WTC11 (cell line): Measurements from ENCODE around the gene RHOU. TPM values are rescaled to one million over a fixed set of nuclear protein-coding genes. Genes with fewer than 3 reads are reported as not detected.

Experiments used
- ATAC-seq: fragments of 200-7000 bp; cut with Tn5 transposase; 2 replicates; pipeline ENCODE4 v1.10.0; 2021; ENCODE audit warnings: mild to moderate bottlenecking, moderate library complexity
- CTCF ChIA-PET: fragments of 300-600 bp; sonication (Branson Sonifier 250); formaldehyde crosslinking; loops from one replicate; lab custom pipeline; 2021; ENCODE audit warnings: antibody characterized with exemption; lab: Charles Lee
- POLR2A ChIA-PET: fragments of 350-600 bp; sonication (Branson Sonifier 250); formaldehyde crosslinking; loops from one replicate; lab custom pipeline; 2021; ENCODE audit warnings: antibody characterized with exemption; lab: Charles Lee
- DNase-seq: peaks from one replicate; pipeline ENCODE4 v3.0.0; 2021; ENCODE audit warnings: low spot score
- H3K27ac Mint-ChIP-seq: 2 replicates; pipeline ENCODE4 v1.8.0; 2021; ENCODE audit warnings: mixed read lengths
- H3K27me3 Mint-ChIP-seq: 2 replicates; pipeline ENCODE4 v1.8.0; 2021; ENCODE audit warnings: low read depth, mild to moderate bottlenecking, moderate library complexity, mixed read lengths
- H3K36me3 Mint-ChIP-seq: 2 replicates; pipeline ENCODE4 v1.8.0; 2021; ENCODE audit warnings: mixed read lengths
- H3K4me1 Mint-ChIP-seq: 2 replicates; pipeline ENCODE4 v1.8.0; 2022; ENCODE audit warnings: mixed read lengths
- H3K4me3 Mint-ChIP-seq: 2 replicates; pipeline ENCODE4 v1.8.0; 2021; ENCODE audit warnings: mild to moderate bottlenecking, moderate library complexity, mixed read lengths
- H3K9me3 Mint-ChIP-seq: 2 replicates; pipeline ENCODE4 v1.8.0; 2021; ENCODE audit warnings: mixed read lengths
- ATF1 ChIP-seq: sonication (generic); formaldehyde crosslinking; IDR thresholded peaks from 2 replicates; pipeline ENCODE4 v1.8.1; 2023; ENCODE audit warnings: mild to moderate bottlenecking, moderate library complexity, missing genetic modification reagents
- ESRRA ChIP-seq: sonication (generic); formaldehyde crosslinking; IDR thresholded peaks from 2 replicates; pipeline ENCODE4 v1.8.1; 2022; ENCODE audit warnings: mild to moderate bottlenecking, missing genetic modification reagents, borderline replicate concordance
- ETV6 ChIP-seq: sonication (generic); formaldehyde crosslinking; IDR thresholded peaks from 2 replicates; pipeline ENCODE4 v1.8.1; 2022; ENCODE audit warnings: mild to moderate bottlenecking, missing genetic modification reagents
- NR2C2 ChIP-seq: sonication (generic); formaldehyde crosslinking; IDR thresholded peaks from 2 replicates; pipeline ENCODE4 v1.8.0; 2022; ENCODE audit warnings: mild to moderate bottlenecking, missing genetic modification reagents
- RELA ChIP-seq: sonication (generic); formaldehyde crosslinking; IDR thresholded peaks from 2 replicates; pipeline ENCODE4 v1.8.1; 2022; ENCODE audit warnings: missing genetic modification reagents, mild to moderate bottlenecking, borderline replicate concordance
- ZNF121 ChIP-seq: sonication (generic); formaldehyde crosslinking; IDR thresholded peaks from 2 replicates; pipeline ENCODE4 v1.8.0; 2023; ENCODE audit warnings: missing genetic modification reagents
- ZNF317 ChIP-seq: sonication (generic); formaldehyde crosslinking; IDR thresholded peaks from 2 replicates; pipeline ENCODE4 v1.8.1; 2023; ENCODE audit warnings: low read depth, mild to moderate bottlenecking, moderate library complexity, missing genetic modification reagents, borderline replicate concordance
- ZNF396 ChIP-seq: fragments of 250-450 bp; sonication (Bioruptor Pico); IDR thresholded peaks from 2 replicates; pipeline ENCODE4 v1.8.0; 2021; ENCODE audit warnings: mild to moderate bottlenecking, moderate library complexity, borderline replicate concordance
- total RNA-seq: library from RNA; stranded (reverse); gene quantifications from 3 replicates; pipeline ENCODE4 v1.2.3, GENCODE V29; 2021
- TF ChIP-seq, protein P1 (sequence below): fragments of 250-450 bp; sonication (Bioruptor Pico); IDR thresholded peaks from 2 replicates; pipeline ENCODE4 v1.9.0; 2021; ENCODE audit warnings: mild to moderate bottlenecking, borderline replicate concordance
- TF ChIP-seq, protein P2 (sequence below): fragments of 200-600 bp; IDR thresholded peaks from 2 replicates; pipeline ENCODE4 v1.8.0; 2022; ENCODE audit warnings: antibody characterized with exemption
- TF ChIP-seq, protein P3 (sequence below): fragments of 250-450 bp; sonication (Bioruptor Pico); IDR thresholded peaks from 2 replicates; pipeline ENCODE4 v1.9.0; 2021; ENCODE audit warnings: moderate library complexity, mild to moderate bottlenecking, inconsistent platforms, borderline replicate concordance
- TF ChIP-seq, protein P4 (sequence below): fragments of 250-450 bp; sonication (Bioruptor Pico); IDR thresholded peaks from 2 replicates; pipeline ENCODE4 v1.9.0; 2021; ENCODE audit warnings: mild to moderate bottlenecking
- TF ChIP-seq, protein P5 (sequence below): fragments of 250-450 bp; sonication (Bioruptor Pico); IDR thresholded peaks from 2 replicates; pipeline ENCODE4 v2.1.2; 2022; ENCODE audit warnings: mild to moderate bottlenecking, moderate library complexity
- TF ChIP-seq, protein P6 (sequence below): sonication (generic); formaldehyde crosslinking; IDR thresholded peaks from 2 replicates; pipeline ENCODE4 v1.8.0; 2022; ENCODE audit warnings: mild to moderate bottlenecking, missing genetic modification reagents

Gene RHOU
- total RNA-seq, 1 experiment from 2014 or later = 6.0 TPM

DNA sequence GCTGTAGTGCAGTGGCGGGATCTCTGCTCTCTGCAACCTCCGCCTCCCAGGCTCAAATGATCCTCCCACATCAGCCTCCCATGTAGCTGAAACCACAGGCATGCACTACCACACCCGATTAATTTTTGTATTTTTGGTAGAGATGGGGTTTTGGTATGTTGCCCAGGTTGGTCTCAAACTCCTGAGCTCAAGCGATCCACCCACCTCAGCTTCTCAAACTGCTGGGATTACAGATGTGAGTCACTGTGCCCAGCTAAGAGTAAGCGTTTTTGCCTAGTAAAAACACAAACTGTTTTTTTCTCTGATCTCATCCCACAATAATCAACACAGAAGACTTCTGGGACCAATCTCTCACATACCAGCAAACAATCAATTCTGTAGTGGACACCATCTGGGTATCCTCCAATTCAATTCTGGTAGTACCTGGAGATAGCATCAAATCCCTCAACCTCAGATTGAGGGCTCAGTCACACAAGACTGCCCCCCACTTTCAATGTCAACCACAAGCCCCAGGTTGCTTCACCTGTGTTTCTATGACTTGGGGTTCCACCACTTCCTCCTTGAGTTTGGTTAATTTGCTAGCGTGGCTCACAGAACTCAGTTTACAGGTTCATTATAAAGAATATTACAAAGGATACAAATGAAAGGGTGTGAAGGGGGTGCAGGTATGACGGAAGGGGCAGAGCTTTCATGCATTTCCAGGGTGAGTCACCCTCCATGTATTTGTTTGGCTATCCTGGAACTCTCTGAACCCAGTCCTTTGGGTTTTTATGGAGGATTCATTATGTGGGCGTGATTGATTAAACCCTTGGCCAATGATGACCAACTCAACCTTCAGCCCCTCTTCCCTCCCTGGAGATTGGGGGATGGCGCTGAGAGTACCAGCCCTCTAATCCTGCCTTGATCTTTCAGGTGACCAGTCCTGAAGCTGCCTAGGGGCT is 40.0 kb upstream of the RHOU start:
- Mint-ChIP-seq H3K4me3 (no peak overlapping the region), H3K4me1 (peaks cover 17% of the 10 kb centered on the region), H3K9me3 (no peaks in the 10 kb centered on the region), H3K27me3 (no peaks in the 10 kb centered on the region), H3K36me3 (no peaks in the 10 kb centered on the region), H3K27ac (no peak overlapping the region)
- TF ChIP-seq NR2C2 (CRISPR knock-in tag) = no peak
- TF ChIP-seq, protein P1, sequence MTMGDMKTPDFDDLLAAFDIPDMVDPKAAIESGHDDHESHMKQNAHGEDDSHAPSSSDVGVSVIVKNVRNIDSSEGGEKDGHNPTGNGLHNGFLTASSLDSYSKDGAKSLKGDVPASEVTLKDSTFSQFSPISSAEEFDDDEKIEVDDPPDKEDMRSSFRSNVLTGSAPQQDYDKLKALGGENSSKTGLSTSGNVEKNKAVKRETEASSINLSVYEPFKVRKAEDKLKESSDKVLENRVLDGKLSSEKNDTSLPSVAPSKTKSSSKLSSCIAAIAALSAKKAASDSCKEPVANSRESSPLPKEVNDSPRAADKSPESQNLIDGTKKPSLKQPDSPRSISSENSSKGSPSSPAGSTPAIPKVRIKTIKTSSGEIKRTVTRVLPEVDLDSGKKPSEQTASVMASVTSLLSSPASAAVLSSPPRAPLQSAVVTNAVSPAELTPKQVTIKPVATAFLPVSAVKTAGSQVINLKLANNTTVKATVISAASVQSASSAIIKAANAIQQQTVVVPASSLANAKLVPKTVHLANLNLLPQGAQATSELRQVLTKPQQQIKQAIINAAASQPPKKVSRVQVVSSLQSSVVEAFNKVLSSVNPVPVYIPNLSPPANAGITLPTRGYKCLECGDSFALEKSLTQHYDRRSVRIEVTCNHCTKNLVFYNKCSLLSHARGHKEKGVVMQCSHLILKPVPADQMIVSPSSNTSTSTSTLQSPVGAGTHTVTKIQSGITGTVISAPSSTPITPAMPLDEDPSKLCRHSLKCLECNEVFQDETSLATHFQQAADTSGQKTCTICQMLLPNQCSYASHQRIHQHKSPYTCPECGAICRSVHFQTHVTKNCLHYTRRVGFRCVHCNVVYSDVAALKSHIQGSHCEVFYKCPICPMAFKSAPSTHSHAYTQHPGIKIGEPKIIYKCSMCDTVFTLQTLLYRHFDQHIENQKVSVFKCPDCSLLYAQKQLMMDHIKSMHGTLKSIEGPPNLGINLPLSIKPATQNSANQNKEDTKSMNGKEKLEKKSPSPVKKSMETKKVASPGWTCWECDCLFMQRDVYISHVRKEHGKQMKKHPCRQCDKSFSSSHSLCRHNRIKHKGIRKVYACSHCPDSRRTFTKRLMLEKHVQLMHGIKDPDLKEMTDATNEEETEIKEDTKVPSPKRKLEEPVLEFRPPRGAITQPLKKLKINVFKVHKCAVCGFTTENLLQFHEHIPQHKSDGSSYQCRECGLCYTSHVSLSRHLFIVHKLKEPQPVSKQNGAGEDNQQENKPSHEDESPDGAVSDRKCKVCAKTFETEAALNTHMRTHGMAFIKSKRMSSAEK (CRISPR knock-in tag) = no peak
- TF ChIP-seq, protein P2, sequence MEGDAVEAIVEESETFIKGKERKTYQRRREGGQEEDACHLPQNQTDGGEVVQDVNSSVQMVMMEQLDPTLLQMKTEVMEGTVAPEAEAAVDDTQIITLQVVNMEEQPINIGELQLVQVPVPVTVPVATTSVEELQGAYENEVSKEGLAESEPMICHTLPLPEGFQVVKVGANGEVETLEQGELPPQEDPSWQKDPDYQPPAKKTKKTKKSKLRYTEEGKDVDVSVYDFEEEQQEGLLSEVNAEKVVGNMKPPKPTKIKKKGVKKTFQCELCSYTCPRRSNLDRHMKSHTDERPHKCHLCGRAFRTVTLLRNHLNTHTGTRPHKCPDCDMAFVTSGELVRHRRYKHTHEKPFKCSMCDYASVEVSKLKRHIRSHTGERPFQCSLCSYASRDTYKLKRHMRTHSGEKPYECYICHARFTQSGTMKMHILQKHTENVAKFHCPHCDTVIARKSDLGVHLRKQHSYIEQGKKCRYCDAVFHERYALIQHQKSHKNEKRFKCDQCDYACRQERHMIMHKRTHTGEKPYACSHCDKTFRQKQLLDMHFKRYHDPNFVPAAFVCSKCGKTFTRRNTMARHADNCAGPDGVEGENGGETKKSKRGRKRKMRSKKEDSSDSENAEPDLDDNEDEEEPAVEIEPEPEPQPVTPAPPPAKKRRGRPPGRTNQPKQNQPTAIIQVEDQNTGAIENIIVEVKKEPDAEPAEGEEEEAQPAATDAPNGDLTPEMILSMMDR = no peak
- TF ChIP-seq RELA (CRISPR knock-in tag) = no peak
- TF ChIP-seq, protein P3, sequence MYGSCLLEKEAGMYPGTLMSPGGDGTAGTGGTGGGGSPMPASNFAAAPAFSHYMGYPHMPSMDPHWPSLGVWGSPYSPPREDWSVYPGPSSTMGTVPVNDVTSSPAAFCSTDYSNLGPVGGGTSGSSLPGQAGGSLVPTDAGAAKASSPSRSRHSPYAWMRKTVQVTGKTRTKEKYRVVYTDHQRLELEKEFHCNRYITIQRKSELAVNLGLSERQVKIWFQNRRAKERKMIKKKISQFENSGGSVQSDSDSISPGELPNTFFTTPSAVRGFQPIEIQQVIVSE (CRISPR knock-in tag) = no peak
- TF ChIP-seq ZNF396 (CRISPR knock-in tag) = no peak
- ChIA-PET CTCF (no interaction called here), POLR2A (no interaction called here)
- DNase-seq (no peak), ATAC-seq (no peak)

DNA sequence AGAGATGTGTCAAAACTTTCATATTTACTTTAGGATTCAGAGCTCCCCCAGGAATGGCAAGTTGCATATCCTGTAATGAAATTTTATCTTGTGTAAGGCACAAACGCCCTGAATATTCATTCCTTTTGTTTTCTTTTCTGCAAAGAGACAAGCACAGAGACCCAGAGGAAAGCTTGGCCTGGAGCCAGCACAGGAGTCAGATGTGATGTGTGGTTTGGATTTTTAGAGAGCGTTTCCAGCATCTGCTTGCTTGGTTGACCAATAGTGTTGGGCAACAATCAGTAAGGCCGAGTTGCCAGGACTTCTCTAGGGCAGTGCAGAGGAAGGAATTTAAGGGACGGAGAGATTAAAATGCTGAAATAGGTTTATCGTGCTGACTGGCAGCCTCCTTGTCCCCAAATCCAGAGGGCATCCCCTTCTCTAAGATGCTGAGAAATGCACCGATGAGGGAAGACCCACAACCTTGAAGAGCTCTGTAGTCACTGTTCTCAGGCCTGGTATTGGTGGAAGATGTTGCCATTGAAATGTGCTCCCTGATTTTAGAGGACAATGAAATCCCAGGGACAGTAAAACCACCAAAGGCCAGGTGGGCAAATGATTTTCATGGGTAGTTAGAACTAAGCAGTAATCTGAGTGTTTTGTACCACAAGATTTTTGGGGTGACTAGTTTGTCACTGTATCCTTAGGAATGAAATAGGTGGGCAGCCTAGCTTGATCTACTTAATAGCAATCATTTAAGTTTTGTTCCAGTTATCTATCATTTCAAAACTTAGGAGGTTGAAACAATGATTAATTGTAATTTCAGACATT is 37.9 kb upstream of the RHOU start:
- H3K27me3 Mint-ChIP-seq = no peaks in the 10 kb centered on the region
- no peak overlapping the region for H3K4me3 Mint-ChIP-seq
- H3K9me3 Mint-ChIP-seq = no peaks in the 10 kb centered on the region
- POLR2A ChIA-PET = no interaction called here
- peaks cover 17% of the 10 kb centered on the region for H3K4me1 Mint-ChIP-seq
- DNase-seq (no peak), ATAC-seq (no peak)
- H3K36me3 Mint-ChIP-seq = no peaks in the 10 kb centered on the region
- no peak overlapping the region for H3K27ac Mint-ChIP-seq
- CTCF ChIA-PET = no interaction called here
- TF ChIP-seq, protein P4, sequence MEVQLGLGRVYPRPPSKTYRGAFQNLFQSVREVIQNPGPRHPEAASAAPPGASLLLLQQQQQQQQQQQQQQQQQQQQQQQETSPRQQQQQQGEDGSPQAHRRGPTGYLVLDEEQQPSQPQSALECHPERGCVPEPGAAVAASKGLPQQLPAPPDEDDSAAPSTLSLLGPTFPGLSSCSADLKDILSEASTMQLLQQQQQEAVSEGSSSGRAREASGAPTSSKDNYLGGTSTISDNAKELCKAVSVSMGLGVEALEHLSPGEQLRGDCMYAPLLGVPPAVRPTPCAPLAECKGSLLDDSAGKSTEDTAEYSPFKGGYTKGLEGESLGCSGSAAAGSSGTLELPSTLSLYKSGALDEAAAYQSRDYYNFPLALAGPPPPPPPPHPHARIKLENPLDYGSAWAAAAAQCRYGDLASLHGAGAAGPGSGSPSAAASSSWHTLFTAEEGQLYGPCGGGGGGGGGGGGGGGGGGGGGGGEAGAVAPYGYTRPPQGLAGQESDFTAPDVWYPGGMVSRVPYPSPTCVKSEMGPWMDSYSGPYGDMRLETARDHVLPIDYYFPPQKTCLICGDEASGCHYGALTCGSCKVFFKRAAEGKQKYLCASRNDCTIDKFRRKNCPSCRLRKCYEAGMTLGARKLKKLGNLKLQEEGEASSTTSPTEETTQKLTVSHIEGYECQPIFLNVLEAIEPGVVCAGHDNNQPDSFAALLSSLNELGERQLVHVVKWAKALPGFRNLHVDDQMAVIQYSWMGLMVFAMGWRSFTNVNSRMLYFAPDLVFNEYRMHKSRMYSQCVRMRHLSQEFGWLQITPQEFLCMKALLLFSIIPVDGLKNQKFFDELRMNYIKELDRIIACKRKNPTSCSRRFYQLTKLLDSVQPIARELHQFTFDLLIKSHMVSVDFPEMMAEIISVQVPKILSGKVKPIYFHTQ (CRISPR knock-in tag) = no peak
- TF ChIP-seq, protein P5, sequence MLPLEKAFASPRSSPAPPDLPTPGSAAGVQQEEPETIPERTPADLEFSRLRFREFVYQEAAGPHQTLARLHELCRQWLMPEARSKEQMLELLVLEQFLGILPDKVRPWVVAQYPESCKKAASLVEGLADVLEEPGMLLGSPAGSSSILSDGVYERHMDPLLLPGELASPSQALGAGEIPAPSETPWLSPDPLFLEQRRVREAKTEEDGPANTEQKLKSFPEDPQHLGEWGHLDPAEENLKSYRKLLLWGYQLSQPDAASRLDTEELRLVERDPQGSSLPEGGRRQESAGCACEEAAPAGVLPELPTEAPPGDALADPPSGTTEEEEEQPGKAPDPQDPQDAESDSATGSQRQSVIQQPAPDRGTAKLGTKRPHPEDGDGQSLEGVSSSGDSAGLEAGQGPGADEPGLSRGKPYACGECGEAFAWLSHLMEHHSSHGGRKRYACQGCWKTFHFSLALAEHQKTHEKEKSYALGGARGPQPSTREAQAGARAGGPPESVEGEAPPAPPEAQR (CRISPR knock-in tag) = no peak
- TF ChIP-seq ESRRA (CRISPR knock-in tag) (no peak), ETV6 (CRISPR knock-in tag) (no peak), ZNF317 (CRISPR knock-in tag) (no peak), ZNF121 (CRISPR knock-in tag) (no peak), ATF1 (CRISPR knock-in tag) (no peak)
- TF ChIP-seq, protein P3 (CRISPR knock-in tag) = no peak
- TF ChIP-seq, protein P6, sequence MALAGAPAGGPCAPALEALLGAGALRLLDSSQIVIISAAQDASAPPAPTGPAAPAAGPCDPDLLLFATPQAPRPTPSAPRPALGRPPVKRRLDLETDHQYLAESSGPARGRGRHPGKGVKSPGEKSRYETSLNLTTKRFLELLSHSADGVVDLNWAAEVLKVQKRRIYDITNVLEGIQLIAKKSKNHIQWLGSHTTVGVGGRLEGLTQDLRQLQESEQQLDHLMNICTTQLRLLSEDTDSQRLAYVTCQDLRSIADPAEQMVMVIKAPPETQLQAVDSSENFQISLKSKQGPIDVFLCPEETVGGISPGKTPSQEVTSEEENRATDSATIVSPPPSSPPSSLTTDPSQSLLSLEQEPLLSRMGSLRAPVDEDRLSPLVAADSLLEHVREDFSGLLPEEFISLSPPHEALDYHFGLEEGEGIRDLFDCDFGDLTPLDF = no peak
